Stimulated activated CD4-positive, alpha-beta T cell treated with anti-CD3 and anti-CD28 coated beads, Interleukin-4, amount 100 ng/mL, for 1 hour (primary cell): Measurements from ENCODE around the gene A3GALT2.
A peak's percentile ranks its signal among the peaks of the same experiment; 100 is the strongest.
"Not testable (repeated sequence)": the region's sequence is repeated elsewhere in the genome, so short reads cannot be mapped to it uniquely, and the experiment has no call there.

Experiments used
- DNase-seq: peaks from one replicate; pipeline ENCODE4 v3.0.0-alpha.2; 2020

A3GALT2 gene

GRCh38 chr1:33309351-33309750 is 11.5 kb downstream of the A3GALT2 start:
- not testable (repeated sequence) for DNase-seq

GRCh38 chr1:33307494-33307864 is 13.4 kb downstream of the A3GALT2 start:
- no peak for DNase-seq

GRCh38 chr1:33306653-33307493 is 14.0 kb downstream of the A3GALT2 start:
- no peak for DNase-seq

- DNase-seq, result no peak
Measured at GRCh38 chr1:33305816-33306652, 14.9 kb downstream of the A3GALT2 start.

GRCh38 chr1:33305016-33305415 is 15.9 kb downstream of the A3GALT2 start:
- no peak for DNase-seq

- DNase-seq, result no peak
Measured at GRCh38 chr1:33302325-33302724, 18.6 kb downstream of the A3GALT2 start.

GRCh38 chr1:33301273-33301984 is 19.5 kb downstream of the A3GALT2 start:
- no peak for DNase-seq

GRCh38 chr1:33300673-33301072 is 20.2 kb downstream of the A3GALT2 start:
- DNase-seq, result no peak

- no peak for DNase-seq
Measured at GRCh38 chr1:33299461-33300155, 21.3 kb downstream of the A3GALT2 start.

GRCh38 chr1:33298623-33299277 is 22.1 kb downstream of the A3GALT2 start:
- DNase-seq, result peak; percentile 62

GRCh38 chr1:33297911-33298622 is 22.8 kb downstream of the A3GALT2 start:
- no peak for DNase-seq

- DNase-seq, result no peak
Measured at GRCh38 chr1:33296824-33297223, 24.1 kb downstream of the A3GALT2 start.

GRCh38 chr1:33296082-33296458 is 24.8 kb downstream of the A3GALT2 start:
- no peak for DNase-seq

- DNase-seq, result peak; percentile 87
Measured at GRCh38 chr1:33295450-33296081, 25.3 kb downstream of the A3GALT2 start.

GRCh38 chr1:33295023-33295422 is 25.9 kb downstream of the A3GALT2 start:
- no peak for DNase-seq

- no peak for DNase-seq
Measured at GRCh38 chr1:33294071-33295010, 26.6 kb downstream of the A3GALT2 start.

GRCh38 chr1:33292726-33293340 is 28.1 kb downstream of the A3GALT2 start:
- no peak for DNase-seq

- DNase-seq, result not testable (repeated sequence)
Measured at GRCh38 chr1:33290615-33291014, 30.3 kb downstream of the A3GALT2 start.

- DNase-seq, result no peak
Measured at GRCh38 chr1:33289858-33290154, 31.1 kb downstream of the A3GALT2 start.
